Activated naive CD4-positive, alpha-beta T cell treated with anti-CD3 and anti-CD28 coated beads, Interleukin-2, amount 50 U/mL, for 16 hours (primary cell): ENCODE data around the gene CSNK1G1.
A peak's percentile ranks its signal among the peaks of the same experiment; 100 is the strongest.

Experiments used
- DNase-seq: peaks from one replicate; pipeline ENCODE4 v3.0.0-alpha.2; 2020

The CSNK1G1 gene

GRCh38 chr15:64187396-64188191 lies 168.4 kb downstream of the CSNK1G1 start:
- no peak for DNase-seq

DNA sequence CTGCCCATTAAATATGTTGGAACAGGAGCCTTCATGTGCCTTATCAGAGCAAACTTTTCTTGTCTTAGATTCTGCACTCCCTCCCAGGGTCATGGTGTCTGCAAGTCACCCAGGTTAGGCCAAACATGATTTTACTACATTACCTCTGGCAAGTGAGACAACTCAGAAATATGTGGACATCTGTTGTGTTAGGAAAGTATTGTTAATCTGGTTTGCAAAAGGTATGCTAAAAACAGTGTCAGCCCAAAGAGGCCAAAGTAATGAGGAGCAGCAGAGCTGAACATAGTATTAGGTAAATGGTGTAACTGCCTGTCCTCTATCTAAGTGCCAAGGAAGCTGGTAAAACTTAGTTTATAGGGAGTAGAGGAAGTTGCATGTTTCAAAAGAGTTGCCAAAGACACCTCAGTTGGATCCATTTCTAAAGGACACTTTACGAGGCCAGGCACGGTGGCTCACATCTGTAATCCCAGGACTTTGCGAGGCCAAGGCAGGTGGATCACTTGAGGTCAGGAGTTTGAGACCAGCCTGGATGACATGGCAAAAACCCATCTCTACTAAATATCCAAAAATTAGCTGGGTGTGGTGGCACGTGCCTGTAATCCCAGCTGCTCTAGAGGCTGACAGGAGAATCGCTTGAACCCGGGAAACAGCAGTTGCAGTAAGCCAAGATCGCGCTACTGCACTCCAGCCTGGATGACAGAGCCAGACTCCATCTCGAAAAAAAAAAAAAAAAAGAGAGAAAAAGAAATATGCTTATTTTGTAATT lies 170.6 kb downstream of the CSNK1G1 start:
- no peak for DNase-seq

DNA sequence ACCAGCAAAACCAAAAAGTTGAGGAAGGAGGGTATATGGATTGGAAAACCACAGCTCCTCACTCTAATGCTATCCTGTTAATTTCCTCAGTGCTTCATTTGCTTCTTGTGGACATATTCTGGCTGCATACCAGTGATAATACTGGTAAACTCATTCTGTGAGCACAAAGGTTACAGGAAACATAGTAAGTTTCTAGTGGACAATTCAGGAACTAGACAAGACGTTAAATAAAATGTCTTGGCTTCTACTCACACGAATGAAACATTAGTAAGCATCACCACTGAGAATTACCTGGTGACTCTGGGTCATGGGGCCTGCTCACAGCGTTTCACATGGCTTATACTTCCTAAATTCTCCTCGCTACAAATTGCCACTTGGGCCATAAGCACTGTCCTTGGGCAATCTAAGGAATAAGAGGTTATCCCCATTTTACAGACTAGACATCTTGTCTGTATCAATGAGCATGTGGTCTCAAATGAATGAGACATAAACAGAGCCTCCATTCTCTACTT lies 173.1 kb downstream of the CSNK1G1 start:
- no peak for DNase-seq

GRCh38 chr15:64180235-64180824 lies 175.6 kb downstream of the CSNK1G1 start:
- DNase-seq: no peak

GRCh38 chr15:64166102-64166890 lies 189.7 kb downstream of the CSNK1G1 start:
- DNase-seq: no peak

DNA sequence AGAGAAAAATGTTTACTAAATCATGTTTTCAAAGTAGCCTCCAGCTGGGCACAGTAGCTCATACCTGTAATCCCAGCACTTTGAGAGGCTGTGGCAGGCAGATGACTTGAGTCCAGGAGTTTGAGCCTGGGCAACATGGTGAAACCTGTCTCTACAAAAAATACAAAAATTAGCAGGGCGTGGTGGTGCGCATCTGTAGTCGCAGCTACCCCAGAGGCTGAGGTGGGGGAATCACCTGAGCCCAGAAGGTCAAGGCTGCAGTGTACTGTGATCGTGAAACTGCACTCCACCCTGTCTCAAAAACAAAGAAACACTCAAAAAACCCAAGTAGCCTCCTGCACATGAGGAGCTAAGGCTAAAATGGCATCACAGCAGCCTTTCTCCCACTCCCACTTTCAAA lies 191.5 kb downstream of the CSNK1G1 start:
- no peak for DNase-seq

GRCh38 chr15:64163659-64164362 lies 192.2 kb downstream of the CSNK1G1 start:
- no peak for DNase-seq

- peak; percentile 98 for DNase-seq
Observed at GRCh38 chr15:64162869-64163658, 192.9 kb downstream of the CSNK1G1 start, which contains the start of gene PPIB. Gene PPIB (minus strand): TSS chr15:64163022. CDS start chr15:64162986, 36 bp downstream.

DNA sequence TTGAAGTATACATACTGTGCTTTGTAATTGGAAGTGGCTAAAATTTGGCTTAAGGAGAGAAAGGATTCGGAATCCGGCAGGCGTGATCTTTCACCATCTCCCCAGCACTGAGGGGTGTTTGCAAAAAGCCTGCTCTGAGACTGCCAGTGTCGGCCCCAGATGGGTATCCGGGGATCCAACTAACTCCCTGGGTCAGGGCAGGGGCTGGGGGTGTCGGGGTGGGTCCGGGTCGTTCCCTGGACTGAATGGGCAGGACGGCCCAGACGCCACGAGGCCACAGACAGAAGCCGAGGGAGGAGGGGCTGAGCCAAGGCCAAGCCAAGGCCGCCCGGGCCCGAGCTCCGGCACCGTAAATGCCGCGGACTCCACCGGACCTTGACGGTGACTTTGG lies 193.5 kb downstream of the CSNK1G1 start:
- DNase-seq: no peak

DNA sequence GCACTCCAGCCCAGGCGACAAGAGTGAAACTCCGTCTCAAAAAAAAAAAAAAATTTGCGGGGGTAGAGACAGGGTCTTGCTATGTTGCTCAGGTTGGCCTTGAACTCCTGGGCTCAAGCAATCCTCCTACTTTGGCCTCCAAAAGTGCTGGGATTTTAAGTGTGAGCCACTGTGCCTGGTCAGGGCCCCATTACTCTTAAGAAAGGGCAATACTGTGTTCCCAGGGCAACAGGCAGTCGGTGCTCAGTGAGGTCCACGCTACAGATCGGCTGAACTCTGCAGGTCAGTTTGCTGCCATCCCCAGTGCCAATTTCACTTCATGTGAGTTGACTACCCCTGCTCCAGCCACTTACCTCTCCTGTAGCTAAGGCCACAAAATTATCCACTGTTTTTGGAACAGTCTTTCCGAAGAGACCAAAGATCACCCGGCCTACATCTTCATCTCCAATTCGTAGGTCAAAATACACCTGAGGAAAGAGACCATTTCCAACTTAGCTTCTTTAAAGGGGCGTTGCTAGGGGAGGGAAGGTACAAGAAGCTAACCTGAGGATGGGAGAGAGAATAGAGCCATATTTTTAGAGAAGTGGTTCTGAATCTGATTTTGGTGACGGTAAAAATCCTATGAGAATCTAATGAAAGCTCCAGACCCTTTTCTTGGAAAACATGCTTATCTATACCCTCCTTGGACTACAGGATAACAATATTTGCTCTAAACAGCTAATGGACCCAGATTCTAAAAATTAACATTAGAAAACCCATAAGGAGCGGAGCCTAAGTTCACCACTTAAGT lies 194.1 kb downstream of the CSNK1G1 start:
- no peak for DNase-seq

DNA sequence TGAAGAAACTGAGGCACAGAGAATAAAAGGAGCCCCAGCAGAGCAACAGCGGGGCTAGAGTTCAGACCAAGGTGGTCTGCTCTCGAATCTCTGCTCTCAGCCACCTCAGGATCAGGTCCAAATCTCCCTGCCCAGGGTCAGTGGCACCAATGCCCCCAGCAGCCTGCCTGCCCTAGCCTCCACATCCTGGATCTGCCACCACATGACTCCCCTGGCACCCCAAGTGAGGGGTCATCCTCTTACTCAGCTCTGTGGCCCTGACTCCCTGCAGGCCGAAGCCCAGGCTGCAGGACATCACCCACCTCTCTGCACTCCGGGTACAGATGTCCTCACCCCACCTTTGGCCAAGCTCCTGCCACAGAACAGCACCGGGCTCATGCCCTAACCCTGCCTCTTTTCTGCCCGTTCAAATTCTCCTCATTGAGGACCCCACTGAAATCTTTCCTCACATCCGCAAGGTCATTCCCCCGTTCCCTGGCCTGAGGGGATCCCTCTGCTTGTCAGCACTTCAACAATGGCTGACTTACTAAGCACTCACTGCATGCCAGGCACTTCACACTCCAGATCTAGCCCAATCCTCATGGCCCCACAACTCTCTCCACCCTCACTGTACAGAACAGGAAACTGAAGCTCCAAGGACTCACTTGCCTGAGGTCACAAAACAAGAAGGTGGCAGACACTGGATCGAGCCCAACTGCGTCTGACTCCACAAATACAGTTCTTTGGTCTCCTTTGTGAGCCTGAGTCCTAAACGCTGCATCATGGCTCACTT lies 197.4 kb downstream of the CSNK1G1 start:
- DNase-seq: no peak

GRCh38 chr15:64157599-64158125 lies 198.3 kb downstream of the CSNK1G1 start:
- no peak for DNase-seq

- DNase-seq: no peak
Observed at GRCh38 chr15:64156652-64157331, 199.2 kb downstream of the CSNK1G1 start.

DNA sequence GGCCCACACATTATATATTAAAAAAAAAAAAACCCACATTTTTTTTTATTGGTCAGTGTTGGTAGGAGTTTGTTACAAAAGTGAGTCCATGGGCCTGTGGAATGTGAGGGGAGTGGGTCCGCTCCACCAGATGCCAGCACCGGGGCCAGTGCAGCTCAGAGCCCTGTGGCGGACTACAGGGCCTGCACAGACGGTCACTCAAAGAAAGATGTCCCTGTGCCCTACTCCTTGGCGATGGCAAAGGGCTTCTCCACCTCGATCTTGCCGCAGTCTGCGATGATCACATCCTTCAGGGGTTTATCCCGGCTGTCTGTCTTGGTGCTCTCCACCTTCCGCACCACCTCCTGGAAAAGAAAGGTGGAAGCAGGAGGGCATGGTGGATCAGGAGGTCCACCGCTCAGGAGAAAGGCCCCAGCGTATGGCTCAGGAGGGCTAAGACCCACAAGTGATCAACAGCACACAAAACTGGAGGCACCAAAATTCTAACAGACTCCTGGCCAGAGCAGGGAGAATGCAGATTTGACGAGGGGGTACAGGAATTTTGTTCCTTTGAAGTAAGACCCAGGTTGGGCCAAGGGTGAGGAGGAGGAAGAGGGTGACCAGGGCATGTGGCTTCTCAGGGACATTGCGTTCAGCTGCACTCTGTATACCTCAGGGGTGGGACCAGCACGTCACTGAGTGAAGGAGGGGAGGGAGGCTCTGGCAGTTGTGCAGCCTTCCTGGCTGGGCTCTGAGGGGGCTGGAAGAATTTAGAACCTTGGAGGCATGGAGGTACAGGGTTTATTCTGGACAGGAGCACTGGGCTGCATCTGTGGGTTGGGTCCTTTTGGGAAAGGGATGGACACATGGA lies 199.9 kb downstream of the CSNK1G1 start:
- DNase-seq: no peak

GRCh38 chr15:64153480-64154367 lies 202.2 kb downstream of the CSNK1G1 start:
- peak; percentile 91 for DNase-seq
